GM21447 (cell line): ENCODE data around the gene BMPER.

Source experiments
- ATAC-seq: cut with Tn5 transposase; IDR thresholded peaks from one replicate; pipeline ENCODE4 v1.9.1; 2021; ENCODE audit not compliant: unreplicated experiment

Gene BMPER

DNA sequence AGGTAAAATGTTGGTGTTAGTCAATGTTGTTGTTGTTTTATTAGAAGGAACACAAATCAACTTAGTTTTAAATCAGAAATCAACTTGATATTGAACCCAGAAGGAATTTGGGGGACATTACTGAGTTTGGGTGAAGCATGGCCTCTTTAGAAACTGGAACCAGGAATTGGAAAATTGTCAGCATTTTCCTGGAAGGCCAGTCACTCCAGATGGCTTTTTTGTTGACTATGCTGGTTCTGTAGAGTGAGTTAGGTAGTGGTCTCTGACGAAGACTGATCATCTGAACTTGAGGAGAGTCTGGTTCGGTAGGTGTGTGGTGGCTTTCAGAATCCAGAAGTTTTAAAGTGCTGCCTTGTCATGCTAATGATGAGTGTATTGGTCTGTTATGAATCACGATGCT lies 111.5 kb downstream of the BMPER start:
- ATAC-seq: no peak

- no peak for ATAC-seq
Measured at GRCh38 chr7:34019301-34019790, 114.0 kb downstream of the BMPER start.

DNA sequence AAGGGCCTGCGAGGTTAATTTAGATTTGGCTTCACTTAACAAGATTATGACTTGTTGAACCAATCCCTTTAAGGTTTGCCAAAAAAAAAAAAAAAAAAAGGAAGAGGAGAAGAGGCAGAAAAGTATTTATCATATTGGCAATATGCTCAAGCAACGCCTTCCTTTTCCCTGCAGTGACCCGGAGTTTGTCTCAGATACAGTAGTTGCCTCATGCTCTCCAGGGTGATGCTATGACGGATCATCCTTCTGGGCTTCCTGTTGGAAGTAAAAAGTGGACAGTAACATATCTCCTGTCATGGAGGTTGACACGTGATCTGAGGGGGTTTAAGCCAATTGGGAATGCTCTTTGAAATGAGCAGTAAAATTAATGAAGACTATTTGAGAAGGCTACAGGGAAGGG lies 117.3 kb downstream of the BMPER start:
- no peak for ATAC-seq

GRCh38 chr7:34025600-34025999 lies 120.3 kb downstream of the BMPER start:
- ATAC-seq: no peak

- no peak for ATAC-seq
Measured at GRCh38 chr7:34026481-34027190, 121.3 kb downstream of the BMPER start.

GRCh38 chr7:34031156-34031555 lies 125.8 kb downstream of the BMPER start:
- ATAC-seq: no peak

- ATAC-seq: no peak
Measured at GRCh38 chr7:34034728-34035127, 129.4 kb downstream of the BMPER start.

DNA sequence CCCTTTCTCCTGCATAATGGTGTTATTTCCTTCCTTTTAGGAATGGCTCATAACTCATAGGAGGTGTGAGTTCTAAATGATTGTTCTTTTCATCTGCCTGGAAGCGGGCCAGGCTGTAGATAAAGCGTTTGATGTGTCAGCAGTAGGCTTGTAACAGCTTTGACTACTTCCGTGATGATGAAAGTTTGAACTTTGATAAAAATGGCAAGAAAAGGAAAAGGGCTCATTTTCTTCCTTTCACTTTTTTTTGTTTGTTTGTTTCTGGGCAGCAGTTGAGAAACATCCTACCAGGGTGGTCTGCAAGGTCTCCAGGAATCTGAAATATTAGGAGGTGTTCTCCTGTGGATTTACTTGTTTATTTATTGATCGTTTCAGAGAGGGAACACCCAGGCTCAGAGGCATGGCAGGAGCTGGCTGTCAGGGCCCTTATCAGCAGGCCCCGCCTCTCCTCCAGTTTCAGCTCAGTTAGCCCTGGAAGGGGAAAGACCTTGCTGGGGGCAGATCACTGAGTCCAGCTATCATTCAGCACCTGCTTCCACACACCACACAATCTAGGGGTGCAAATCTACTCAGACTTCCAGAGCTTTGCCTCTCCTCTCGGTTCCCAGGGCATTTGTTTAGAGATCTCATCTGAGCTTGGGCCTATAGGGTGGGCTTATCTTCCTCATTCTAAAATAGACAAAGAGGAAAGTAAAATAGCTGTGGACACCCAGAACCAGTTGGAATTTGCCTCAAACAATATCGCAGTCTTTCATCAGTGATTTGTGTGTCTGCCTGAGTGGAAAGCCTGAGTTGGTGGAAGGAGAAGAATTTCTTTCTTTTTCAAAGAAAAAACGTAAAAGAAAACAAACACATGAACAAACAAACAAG lies 130.9 kb downstream of the BMPER start:
- no peak for ATAC-seq

GRCh38 chr7:34036972-34037792 lies 131.8 kb downstream of the BMPER start:
- ATAC-seq: no peak

DNA sequence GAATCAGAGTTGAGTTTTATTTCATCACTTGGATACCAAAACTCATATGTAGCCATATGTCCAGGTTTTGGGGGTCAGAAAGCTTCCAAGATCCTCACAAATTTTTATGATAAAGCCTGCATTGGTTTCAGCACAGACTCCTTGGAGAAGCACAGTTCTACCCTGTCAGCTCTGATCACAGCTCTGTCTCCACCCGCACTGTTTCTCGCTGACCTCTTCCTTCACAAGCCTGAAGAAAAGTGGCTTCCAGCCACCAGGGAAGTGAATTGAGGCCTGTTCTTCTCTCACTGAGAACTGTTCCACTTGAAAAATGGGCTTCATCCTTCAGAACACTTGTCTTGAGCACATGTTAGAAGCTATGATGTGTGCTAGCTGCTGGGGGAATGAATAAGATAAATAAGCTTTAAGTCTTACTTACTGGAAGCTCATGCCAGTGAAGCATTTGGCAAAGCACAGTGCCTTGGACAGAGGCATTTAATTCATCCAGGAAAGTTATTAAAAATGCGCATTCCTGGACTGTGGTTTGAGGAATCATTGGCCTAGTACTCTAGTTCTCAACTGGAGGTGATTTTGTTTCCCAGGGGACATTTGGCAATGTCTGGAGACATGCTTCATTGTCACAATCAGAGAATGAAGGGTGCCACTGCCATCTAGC lies 133.6 kb downstream of the BMPER start:
- no peak for ATAC-seq

GRCh38 chr7:34041707-34042106 lies 136.4 kb downstream of the BMPER start:
- ATAC-seq: no peak

DNA sequence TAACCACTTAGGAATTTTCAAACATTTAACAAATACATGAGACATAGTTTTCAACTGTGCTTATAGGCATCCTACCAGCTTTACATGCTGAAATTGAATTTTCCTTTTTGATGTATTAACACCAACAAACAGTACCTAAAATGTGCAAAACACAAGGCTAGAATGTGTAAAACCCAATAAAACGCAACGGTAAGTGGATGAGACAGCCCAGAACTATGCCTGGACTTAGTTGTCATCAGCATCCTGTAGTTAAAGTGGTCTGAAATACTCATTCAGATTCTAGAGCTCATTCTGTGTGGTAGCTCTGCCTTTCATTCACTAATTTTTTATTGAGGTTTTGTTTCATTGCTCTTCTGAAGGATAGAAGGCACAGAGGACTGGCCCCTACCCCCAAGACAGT lies 137.1 kb downstream of the BMPER start:
- ATAC-seq: no peak

GRCh38 chr7:34043461-34044305 lies 138.3 kb downstream of the BMPER start:
- no peak for ATAC-seq

GRCh38 chr7:34044306-34044643 lies 138.9 kb downstream of the BMPER start:
- no peak for ATAC-seq

GRCh38 chr7:34044734-34045353 lies 139.5 kb downstream of the BMPER start:
- no peak for ATAC-seq

GRCh38 chr7:34048445-34048844 lies 143.1 kb downstream of the BMPER start:
- ATAC-seq: no peak

- ATAC-seq: no peak
Measured at GRCh38 chr7:34054075-34054474, 148.7 kb downstream of the BMPER start.

GRCh38 chr7:34057136-34057535 lies 151.8 kb downstream of the BMPER start:
- no peak for ATAC-seq

- ATAC-seq: no peak
Measured at GRCh38 chr7:34057956-34058355, 152.6 kb downstream of the BMPER start.

- ATAC-seq: no peak
Measured at GRCh38 chr7:34058801-34059135, 153.4 kb downstream of the BMPER start.
